ENCODE data around the gene FKBP1B.
"Not testable (repeated sequence)": the region's sequence is repeated elsewhere in the genome, so short reads cannot be mapped to it uniquely, and the experiment has no call there.

Gene FKBP1B

DNA sequence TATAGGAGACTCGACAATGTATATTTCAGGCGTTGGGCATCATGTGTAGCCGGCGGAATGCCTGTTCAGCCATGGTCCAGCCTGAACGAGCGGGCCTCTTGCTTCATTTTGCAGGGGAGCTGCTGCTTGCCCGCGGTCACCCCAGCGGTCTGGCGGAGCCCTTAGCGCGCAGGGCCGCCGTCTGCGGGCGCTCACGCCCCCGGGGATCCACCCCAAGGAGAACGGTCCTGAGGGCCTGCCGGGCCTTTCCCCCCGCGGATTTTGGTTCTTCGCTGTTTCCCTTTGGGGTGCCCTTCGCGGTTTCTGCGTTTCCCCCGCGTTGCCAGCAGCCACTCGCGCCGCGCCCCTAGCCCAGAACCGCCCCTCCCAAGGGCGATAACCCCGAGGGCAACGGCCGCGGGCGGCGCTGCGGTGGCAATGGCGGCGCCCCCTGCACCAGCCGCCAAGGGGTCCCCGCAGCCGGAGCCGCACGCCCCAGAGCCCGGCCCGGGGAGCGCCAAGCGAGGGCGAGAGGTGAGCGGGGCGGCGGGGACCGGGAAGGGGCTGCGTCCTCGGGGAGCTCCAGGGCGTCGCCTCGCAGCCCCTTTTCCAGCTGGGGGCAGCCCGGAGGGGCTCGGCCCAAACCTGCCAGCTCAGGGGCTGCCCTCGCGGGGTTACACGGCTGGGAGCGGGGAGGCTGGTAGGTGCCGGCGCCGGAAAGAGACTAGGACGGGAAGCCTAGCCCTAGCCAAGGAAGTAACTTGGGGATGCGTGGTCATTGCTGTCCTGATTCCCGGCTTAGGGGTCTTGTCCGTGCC, 39.7 kb upstream of the FKBP1B start, which contains the start of gene MFSD2B:
MFSD2B (plus strand) TSS at position 406 of the 797 bp plus-strand sequence; CDS start at position 418, 12 bp downstream.
- H3K9me3 ChIP-seq (ENCODE audit: severe bottlenecking): no peaks in the 10 kb centered on the region
- ATAC-seq (ENCODE audit: low read depth): peak; percentile 45; the same call in 2 of the 3 replicates
- H3K27me3 ChIP-seq (ENCODE audit: insufficient read depth, poor library complexity, severe bottlenecking): no peaks in the 10 kb centered on the region
- TF ChIP-seq, protein P1, sequence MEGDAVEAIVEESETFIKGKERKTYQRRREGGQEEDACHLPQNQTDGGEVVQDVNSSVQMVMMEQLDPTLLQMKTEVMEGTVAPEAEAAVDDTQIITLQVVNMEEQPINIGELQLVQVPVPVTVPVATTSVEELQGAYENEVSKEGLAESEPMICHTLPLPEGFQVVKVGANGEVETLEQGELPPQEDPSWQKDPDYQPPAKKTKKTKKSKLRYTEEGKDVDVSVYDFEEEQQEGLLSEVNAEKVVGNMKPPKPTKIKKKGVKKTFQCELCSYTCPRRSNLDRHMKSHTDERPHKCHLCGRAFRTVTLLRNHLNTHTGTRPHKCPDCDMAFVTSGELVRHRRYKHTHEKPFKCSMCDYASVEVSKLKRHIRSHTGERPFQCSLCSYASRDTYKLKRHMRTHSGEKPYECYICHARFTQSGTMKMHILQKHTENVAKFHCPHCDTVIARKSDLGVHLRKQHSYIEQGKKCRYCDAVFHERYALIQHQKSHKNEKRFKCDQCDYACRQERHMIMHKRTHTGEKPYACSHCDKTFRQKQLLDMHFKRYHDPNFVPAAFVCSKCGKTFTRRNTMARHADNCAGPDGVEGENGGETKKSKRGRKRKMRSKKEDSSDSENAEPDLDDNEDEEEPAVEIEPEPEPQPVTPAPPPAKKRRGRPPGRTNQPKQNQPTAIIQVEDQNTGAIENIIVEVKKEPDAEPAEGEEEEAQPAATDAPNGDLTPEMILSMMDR (IDR thresholded peaks at IDR 0.05; ENCODE audit: poor library complexity, severe bottlenecking): no peak
- no peaks in the 10 kb centered on the region for H3K36me3 ChIP-seq (ENCODE audit: low read depth)
- H3K4me1 ChIP-seq (ENCODE audit: insufficient read depth, poor library complexity, severe bottlenecking): peaks cover 6% of the 10 kb centered on the region
- DNase-seq (ENCODE audit: low spot score): no peak
- H3K27ac ChIP-seq (ENCODE audit: poor library complexity, severe bottlenecking): no peak within 1 kb of the TSS
- H3K4me3 ChIP-seq (ENCODE audit: severe bottlenecking): peak within 1 kb of the TSS; percentile 18

DNA sequence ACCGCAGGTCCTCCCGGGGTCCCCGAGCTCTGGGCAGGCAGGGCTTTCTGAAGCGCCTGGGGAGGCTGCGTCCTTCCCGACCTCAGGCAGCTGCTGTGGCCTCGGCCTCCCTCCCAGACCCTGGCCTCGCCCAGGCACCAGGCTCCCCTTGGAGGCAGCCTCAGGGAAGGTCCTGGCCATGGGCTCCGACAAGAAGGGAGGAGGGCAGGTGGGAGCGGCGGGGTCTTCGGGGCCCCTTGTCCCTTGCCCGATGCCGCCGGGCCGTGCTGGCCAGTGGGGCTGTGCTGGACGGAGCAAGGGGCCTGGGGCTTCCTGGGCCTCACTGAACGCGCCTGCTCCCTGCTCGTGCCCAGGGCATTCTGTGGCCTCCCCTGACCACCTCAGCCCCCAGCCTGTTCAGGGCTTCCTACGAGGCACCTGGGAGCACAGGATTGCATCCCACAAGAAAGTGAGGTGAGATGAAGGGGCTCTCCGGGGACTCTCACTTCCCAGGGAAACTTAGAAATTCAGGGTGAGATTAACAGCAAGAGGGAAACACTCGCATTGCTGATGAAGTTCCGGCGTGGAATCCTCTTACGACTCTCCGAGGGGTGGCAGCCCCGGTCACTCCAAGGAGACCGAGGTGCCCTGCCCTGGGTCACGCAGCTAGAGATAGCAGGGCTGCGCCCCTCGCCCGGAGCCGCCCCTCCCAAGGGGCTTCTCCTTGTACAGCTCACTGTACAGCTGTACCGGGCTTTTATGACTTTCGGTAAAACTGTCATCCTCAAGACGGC, 38.9 kb upstream of the FKBP1B start:
- Histone ChIP-seq H3K4me1 (ENCODE audit: insufficient read depth, poor library complexity, severe bottlenecking) (peaks cover 12% of the 10 kb centered on the region), H3K9me3 (ENCODE audit: severe bottlenecking) (no peaks in the 10 kb centered on the region), H3K36me3 (ENCODE audit: low read depth) (no peaks in the 10 kb centered on the region), H3K27me3 (ENCODE audit: insufficient read depth, poor library complexity, severe bottlenecking) (no peaks in the 10 kb centered on the region), H3K27ac (ENCODE audit: poor library complexity, severe bottlenecking) (no peak overlapping the region), H3K4me3 (ENCODE audit: severe bottlenecking) (no peak overlapping the region)
- TF ChIP-seq, protein P1 (IDR thresholded peaks at IDR 0.05; ENCODE audit: poor library complexity, severe bottlenecking): no peak
- ATAC-seq (ENCODE audit: low read depth): peak; percentile 17; the same call in 1 of the 3 replicates
- DNase-seq (ENCODE audit: low spot score): no peak

DNA sequence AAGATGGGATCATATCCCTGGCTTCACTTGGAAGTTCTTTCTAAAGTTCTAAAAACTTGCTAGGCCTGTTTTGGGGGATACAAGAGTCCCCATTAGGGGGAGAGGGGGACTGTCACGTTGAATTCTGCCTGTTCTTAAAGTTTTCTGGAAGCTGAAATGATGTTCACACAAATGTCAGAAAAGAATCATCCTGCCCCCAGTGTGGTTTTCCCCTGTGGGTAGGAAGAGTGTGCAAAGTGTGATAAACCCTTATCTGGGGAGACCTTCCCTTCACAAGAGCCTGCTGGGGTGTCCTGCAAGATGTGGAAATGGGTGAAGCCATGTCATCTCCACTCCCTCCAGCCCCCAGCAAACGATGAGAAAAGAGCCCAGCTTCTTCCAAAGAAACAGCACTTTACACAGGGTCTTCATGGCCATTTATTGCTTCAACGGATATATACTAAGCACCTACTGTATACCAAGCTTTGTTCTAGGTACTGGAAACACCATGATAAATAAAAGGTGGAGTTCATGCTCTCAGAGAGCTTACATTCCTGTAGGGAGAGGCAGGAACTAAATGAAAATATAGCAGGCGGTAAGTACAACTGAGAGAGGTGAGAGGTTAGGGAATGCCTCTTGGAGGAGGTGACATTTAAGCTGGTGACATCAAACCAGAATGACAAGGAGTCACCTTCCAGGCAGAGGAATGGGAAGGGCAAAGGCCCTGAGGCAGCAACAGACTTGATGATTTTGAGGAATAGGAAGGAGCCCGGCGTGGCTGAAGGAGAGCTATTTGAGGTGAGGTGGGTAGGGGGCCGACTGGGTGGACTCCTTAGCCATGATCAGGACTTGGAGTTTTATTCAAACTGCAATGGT, 38.1 kb upstream of the FKBP1B start:
- DNase-seq (ENCODE audit: low spot score) (no peak), ATAC-seq (ENCODE audit: low read depth) (no peak)
- H3K4me1 ChIP-seq (ENCODE audit: insufficient read depth, poor library complexity, severe bottlenecking): peaks cover 20% of the 10 kb centered on the region

DNA sequence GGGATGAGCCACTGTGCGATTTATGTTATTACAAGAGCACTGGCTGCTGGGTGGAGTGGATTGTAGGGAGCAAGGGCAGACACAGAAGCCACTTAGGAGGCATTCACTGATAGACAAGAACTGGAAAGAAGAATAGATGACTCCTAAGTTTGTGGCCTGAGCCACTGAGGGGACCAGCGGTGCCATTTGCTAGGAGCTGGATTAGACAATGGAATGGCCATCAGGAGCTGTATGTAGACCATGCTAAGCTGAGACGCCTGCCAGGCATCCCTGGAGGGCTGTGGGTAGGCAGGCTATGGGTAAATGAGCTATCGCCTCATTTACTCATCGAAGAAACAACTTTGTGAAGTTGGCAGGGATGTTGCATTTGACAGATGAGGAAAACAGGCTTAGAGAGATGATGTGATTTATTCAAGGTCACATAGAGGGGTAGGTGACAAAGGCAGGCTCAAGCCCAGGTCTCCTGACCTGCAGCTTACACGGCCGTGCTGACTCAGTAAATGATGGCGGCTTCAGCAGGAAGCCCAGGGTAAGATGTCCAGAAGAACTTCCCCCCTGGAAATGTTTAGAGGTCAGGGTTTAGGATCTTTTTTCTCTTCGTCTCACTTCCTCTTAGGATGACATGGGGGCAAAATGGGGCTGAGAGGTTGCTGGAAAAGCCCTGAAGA, 36.9 kb upstream of the FKBP1B start:
- TF ChIP-seq, protein P1 (IDR thresholded peaks at IDR 0.05; ENCODE audit: poor library complexity, severe bottlenecking): no peak
- H3K27me3 ChIP-seq (ENCODE audit: insufficient read depth, poor library complexity, severe bottlenecking): no peaks in the 10 kb centered on the region
- H3K36me3 ChIP-seq (ENCODE audit: low read depth): no peaks in the 10 kb centered on the region
- DNase-seq (ENCODE audit: low spot score): no peak
- no peak overlapping the region for H3K4me3 ChIP-seq (ENCODE audit: severe bottlenecking)
- no peaks in the 10 kb centered on the region for H3K9me3 ChIP-seq (ENCODE audit: severe bottlenecking)
- no peak overlapping the region for H3K27ac ChIP-seq (ENCODE audit: poor library complexity, severe bottlenecking)
- no peak for ATAC-seq (ENCODE audit: low read depth)
- H3K4me1 ChIP-seq (ENCODE audit: insufficient read depth, poor library complexity, severe bottlenecking): peaks cover 22% of the 10 kb centered on the region

More for the DNA sequence above, 38.1 kb upstream of the FKBP1B start:
- no peak overlapping the region for H3K27ac ChIP-seq (ENCODE audit: poor library complexity, severe bottlenecking)
- H3K27me3 ChIP-seq (ENCODE audit: insufficient read depth, poor library complexity, severe bottlenecking): no peaks in the 10 kb centered on the region
- TF ChIP-seq, protein P1 (IDR thresholded peaks at IDR 0.05; ENCODE audit: poor library complexity, severe bottlenecking): no peak
- no peak overlapping the region for H3K4me3 ChIP-seq (ENCODE audit: severe bottlenecking)
- H3K36me3 ChIP-seq (ENCODE audit: low read depth): no peaks in the 10 kb centered on the region
- H3K9me3 ChIP-seq (ENCODE audit: severe bottlenecking): no peaks in the 10 kb centered on the region

DNA sequence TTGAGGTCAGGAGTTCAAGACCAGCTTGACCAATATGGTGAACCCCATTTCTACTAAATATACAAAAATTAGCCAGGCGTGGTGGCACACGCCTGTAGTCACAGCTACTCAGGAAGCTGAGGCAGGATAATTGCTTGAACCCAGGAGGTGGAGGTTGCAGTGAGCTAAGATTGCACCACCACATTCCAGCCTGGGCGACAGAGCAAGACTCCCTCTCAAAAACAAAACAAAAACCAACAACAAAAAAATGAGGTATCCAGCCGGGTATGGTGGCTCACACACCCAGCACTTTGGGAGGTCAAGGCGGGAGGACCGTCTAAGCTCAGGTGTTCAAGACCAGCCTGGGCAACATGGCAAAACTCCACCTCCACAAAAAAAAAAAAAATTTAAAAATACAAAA, 34.6 kb upstream of the FKBP1B start:
- not testable (repeated sequence) for ATAC-seq (ENCODE audit: low read depth)

More for the DNA sequence above, 34.6 kb upstream of the FKBP1B start:
- H3K27ac ChIP-seq (ENCODE audit: poor library complexity, severe bottlenecking): peak overlapping the region; percentile 93
- not testable (repeated sequence) for H3K36me3 ChIP-seq (ENCODE audit: low read depth); DNase-seq (ENCODE audit: low spot score); H3K9me3 ChIP-seq (ENCODE audit: severe bottlenecking); H3K4me3 ChIP-seq (ENCODE audit: severe bottlenecking); H3K27me3 ChIP-seq (ENCODE audit: insufficient read depth, poor library complexity, severe bottlenecking)
- H3K4me1 ChIP-seq (ENCODE audit: insufficient read depth, poor library complexity, severe bottlenecking): peaks cover 22% of the 10 kb centered on the region

Data from RWPE2 (cell line).